T-helper 17 cell (primary cell): ENCODE data around the gene GSTO2. TPM values are rescaled to one million over a fixed set of nuclear protein-coding genes. Genes with fewer than 3 reads are reported as not detected.
A peak's percentile ranks its signal among the peaks of the same experiment; 100 is the strongest.

Experiments used
- ATAC-seq: fragments of 150-1000 bp; cut with Tn5 transposase; 2 replicates; pipeline ENCODE4 v1.10.0; 2021; ENCODE audit warnings: mild to moderate bottlenecking, moderate library complexity
- DNase-seq, 3 donors: peaks; one replicate each; pipeline versions ENCODE4 v3.0.0 to v3.0.0-alpha.2; 2020 to 2021
- H3K9me3 ChIP-seq: one replicate; pipeline ENCODE4 v1.7.0; 2013; ENCODE audit warnings: low read length, mild to moderate bottlenecking; ENCODE audit not compliant: control insufficient read depth, poor library complexity, severe bottlenecking
- H3K27ac Mint-ChIP-seq: one replicate; pipeline ENCODE4 v1.8.0; 2022; ENCODE audit warnings: mild to moderate bottlenecking, moderate library complexity, mixed read lengths
- H3K27me3 Mint-ChIP-seq: one replicate; pipeline ENCODE4 v1.8.0; 2022; ENCODE audit warnings: mixed read lengths
- H3K36me3 Mint-ChIP-seq: one replicate; pipeline ENCODE4 v1.8.0; 2022; ENCODE audit warnings: low read depth, mixed read lengths
- H3K4me1 Mint-ChIP-seq: one replicate; pipeline ENCODE4 v1.8.0; 2022; ENCODE audit warnings: mild to moderate bottlenecking, mixed read lengths
- H3K4me3 Mint-ChIP-seq: one replicate; pipeline ENCODE4 v1.8.0; 2022; ENCODE audit warnings: mild to moderate bottlenecking, moderate library complexity, mixed read lengths
- total RNA-seq, 4 donors: library from RNA in 2 of 4; stranded (reverse) in 2 of 4; gene quantifications; one replicate each; pipeline ENCODE4 v1.2.3 and lab custom pipeline; 2022 to 2026

Gene GSTO2
- total RNA-seq, 2 donors from 2014 or later: 0.70 to 1.1 TPM

DNA sequence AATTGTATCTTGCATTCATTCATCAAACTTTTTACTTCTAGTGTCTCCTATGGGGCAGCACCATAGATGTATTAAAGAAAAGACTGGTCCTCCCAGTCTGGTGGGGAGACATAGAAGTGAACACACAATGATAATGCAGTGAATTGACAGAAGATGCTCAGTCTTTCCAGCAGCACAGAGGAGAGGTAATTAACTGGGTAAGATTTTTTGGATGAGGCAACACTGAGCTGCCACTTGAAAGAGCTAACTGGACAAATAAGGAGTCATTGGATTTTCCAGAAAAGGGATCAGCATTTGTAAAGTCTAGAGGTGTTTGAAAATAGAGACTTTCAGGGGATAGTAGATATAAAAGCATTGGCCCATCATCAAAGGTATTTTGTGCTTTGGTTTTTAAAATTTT, 76.5 kb downstream of the GSTO2 start:
- H3K27ac Mint-ChIP-seq: peak overlapping the region; percentile 3
- H3K36me3 Mint-ChIP-seq: no peaks in the 10 kb centered on the region
- H3K4me1 Mint-ChIP-seq: peaks cover 2% of the 10 kb centered on the region
- H3K27me3 Mint-ChIP-seq: no peaks in the 10 kb centered on the region
- H3K9me3 ChIP-seq: no peaks in the 10 kb centered on the region
- DNase-seq (no peak), ATAC-seq (no peak)
- H3K4me3 Mint-ChIP-seq: no peak overlapping the region

DNA sequence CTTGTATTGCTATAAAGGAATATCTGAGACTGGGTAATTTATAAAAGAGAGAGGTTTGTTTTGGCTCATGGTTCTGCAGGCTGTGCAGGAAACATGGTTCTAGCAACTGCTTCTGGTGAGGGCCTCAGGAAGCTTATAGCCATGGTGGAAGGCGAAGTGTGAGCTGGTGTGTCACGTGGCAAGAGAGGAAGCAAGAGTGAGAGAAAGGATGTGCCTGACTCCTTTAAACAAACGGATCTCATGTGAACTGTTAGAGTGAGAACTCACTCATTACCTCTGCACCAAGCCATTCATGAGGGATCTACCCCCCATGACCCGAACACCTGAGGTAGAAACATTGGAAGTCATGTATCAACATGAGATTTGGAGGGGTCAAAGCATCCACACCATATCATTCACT, 77.0 kb downstream of the GSTO2 start:
- no peaks in the 10 kb centered on the region for H3K36me3 Mint-ChIP-seq
- no peaks in the 10 kb centered on the region for H3K27me3 Mint-ChIP-seq
- ATAC-seq (no peak), DNase-seq (no peak)
- no peak overlapping the region for H3K4me3 Mint-ChIP-seq
- no peaks in the 10 kb centered on the region for H3K9me3 ChIP-seq
- peaks cover 2% of the 10 kb centered on the region for H3K4me1 Mint-ChIP-seq
- peak overlapping the region; percentile 3 for H3K27ac Mint-ChIP-seq

DNA sequence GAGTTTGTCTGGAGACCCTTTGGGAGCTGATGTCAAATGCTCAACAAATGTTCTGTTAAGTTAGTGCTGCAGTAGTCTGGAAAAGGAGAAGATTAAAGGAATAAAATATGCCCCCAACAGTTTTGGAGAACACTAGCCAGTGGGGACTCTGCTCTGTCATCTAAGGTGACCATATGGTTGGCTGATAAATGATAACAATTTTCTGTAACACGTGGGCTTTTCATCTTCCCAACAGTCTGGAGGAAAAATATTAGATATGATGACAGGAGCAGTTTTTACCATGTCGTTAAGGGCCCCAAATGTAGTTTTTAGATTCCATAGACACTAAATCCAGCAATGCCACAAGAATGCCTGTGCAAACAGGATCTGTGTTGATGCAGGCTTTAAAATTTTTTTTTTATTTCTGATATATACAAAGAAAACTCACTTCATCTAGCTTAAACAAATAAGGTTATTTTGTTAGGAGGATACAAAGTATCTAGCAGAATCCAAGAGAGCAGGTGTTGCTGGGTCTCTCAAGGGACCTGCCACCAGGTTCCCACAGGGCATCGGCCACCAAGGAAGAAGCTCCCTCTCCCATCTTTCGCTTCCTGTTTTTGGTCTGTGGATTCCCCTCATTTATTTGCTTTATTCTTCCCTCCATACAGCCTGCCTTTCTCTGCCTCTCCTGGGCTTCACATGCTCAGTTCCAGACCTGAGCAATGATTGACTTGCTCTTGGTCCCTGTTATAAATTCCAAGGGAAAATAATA, 78.5 kb downstream of the GSTO2 start:
- Mint-ChIP-seq H3K27ac (peak overlapping the region; percentile 62), H3K36me3 (no peaks in the 10 kb centered on the region), H3K4me1 (peaks cover 13% of the 10 kb centered on the region), H3K4me3 (no peak overlapping the region), H3K27me3 (no peaks in the 10 kb centered on the region)
- no peaks in the 10 kb centered on the region for H3K9me3 ChIP-seq
- DNase-seq (no peak), ATAC-seq (no peak)

DNA sequence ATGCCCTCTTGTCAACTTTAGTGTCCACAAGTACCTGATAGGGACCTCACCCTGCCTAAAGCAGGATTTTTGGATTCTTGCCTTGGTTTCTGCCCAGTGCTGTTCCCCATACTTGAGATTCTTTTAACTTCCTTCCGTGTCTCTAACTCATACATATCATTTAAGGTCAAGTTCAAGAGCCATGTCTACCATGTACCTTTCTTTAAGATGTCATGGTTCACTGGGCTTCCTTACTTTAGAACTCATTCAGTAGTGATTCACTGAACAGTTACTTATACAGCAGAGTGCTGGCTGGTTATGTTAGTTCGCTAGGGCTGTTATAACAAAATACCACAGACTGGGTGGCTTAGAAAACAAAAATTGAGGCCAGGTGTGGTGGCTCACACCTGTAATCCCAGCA, 79.6 kb downstream of the GSTO2 start:
- H3K9me3 ChIP-seq: no peaks in the 10 kb centered on the region
- no peaks in the 10 kb centered on the region for H3K36me3 Mint-ChIP-seq
- no peaks in the 10 kb centered on the region for H3K27me3 Mint-ChIP-seq
- ATAC-seq (no peak), DNase-seq (no peak)
- peaks cover 18% of the 10 kb centered on the region for H3K4me1 Mint-ChIP-seq
- H3K4me3 Mint-ChIP-seq: no peak overlapping the region
- H3K27ac Mint-ChIP-seq: no peak overlapping the region

DNA sequence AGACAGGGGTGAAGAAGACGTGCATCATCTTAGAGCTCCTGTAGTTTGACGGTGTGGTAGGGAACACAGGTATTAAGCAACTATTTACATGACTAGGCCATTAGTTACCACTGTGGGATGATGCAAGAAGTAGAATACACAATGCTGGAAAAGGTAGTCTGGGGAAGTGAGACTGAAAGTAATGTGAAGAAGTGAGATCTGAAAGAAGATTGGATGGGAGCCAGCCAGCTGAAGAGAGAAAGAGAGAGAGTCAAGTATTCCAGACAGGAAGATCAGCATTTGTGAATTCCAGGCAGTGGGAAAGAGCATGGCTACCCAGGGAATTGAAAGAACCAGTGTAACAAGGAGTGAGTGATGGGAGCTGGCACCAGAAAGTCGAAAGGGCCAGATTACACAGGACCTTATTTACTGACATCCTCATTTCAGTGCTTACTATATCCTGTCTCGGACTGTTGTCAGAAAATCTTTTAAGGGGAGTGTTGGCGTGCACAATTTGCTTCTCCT, 80.7 kb downstream of the GSTO2 start:
- Mint-ChIP-seq H3K4me1 (peaks cover 18% of the 10 kb centered on the region), H3K4me3 (no peak overlapping the region), H3K27me3 (no peaks in the 10 kb centered on the region), H3K36me3 (no peaks in the 10 kb centered on the region), H3K27ac (no peak overlapping the region)
- ATAC-seq (no peak), DNase-seq (no peak)
- H3K9me3 ChIP-seq: no peaks in the 10 kb centered on the region

DNA sequence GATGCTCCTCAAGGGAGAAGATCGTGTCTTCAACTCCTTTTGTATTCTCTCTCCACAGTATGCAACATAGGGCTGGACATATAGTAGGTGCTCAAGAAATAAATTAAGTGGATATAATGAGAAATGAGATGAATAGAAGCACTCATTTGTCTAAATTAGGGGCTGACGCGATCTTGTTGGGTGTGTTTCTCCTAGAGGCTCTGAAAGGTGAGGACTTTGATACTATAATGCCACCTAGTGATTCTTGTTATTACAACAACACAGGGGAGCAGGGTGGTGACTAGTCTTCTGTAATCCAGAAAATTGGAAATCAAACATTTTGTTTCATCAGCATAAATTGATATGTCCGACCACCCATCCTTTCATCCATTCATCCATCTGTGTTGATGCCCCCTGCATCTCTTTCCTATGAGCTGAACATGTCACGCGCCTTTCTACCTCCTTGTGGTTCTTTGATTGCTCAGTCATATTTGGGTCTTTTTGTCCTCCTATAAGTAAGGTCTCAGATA, 81.2 kb downstream of the GSTO2 start:
- ATAC-seq (peak; percentile 65), DNase-seq (no peak)
- no peaks in the 10 kb centered on the region for H3K36me3 Mint-ChIP-seq
- H3K9me3 ChIP-seq: no peaks in the 10 kb centered on the region
- H3K27me3 Mint-ChIP-seq: no peaks in the 10 kb centered on the region
- H3K4me3 Mint-ChIP-seq: no peak overlapping the region
- H3K27ac Mint-ChIP-seq: no peak overlapping the region
- H3K4me1 Mint-ChIP-seq: peaks cover 18% of the 10 kb centered on the region

DNA sequence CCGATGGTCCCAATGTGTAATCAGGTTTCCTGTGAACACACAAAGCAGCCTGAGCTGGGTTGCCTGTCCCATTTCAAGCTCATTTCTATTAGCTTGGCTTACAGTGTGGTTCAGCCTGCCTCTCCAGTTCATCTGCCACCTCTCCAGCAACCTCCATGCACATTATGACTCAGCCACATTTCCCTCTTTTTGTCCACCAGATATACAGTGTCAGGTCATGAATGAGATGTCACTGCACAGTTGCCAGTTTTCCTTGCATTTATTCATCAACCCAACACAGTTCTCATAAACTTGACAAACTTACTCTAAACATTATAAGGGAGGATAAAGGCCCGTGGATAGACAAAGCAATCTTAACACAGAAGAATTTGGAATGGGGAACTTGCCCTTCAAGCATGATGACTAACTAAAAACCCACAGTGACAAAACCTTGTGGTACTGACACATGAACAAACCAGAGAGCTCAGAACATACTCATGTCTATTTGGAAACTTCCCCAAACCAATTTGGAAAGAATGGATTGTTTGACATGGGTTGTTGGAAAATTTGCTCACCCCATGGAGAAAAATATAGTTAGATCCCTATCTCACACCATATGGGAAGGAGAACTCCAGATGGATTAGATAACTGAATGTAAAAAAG, 82.2 kb downstream of the GSTO2 start:
- H3K27ac Mint-ChIP-seq: peak overlapping the region; percentile 8
- no peak for ATAC-seq
- H3K36me3 Mint-ChIP-seq: no peaks in the 10 kb centered on the region
- DNase-seq: no peak
- no peaks in the 10 kb centered on the region for H3K27me3 Mint-ChIP-seq
- H3K9me3 ChIP-seq: no peaks in the 10 kb centered on the region
- H3K4me1 Mint-ChIP-seq: peaks cover 18% of the 10 kb centered on the region
- H3K4me3 Mint-ChIP-seq: peak overlapping the region; percentile 78

DNA sequence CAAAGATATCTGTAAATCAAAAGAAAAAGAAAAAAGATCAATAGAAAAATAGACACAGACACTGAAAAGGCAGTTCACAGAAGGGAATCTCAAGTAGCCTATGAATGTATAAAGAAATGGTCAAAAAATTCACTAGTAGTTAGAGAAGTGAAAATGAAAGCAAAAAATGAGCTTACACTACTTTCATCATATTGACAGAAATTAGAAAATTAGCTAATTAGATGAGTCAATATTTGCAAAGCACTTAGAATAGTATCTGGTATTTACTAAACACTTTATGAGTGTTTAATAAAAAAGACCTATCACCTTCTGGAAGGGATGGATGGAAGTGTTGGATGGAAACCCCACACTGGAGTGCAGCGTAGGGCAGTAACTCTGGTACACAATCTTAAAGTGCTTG, 82.9 kb downstream of the GSTO2 start:
- H3K4me1 Mint-ChIP-seq: peaks cover 18% of the 10 kb centered on the region
- no peaks in the 10 kb centered on the region for H3K9me3 ChIP-seq
- DNase-seq: no peak
- peak overlapping the region; percentile 78 for H3K4me3 Mint-ChIP-seq
- no peaks in the 10 kb centered on the region for H3K27me3 Mint-ChIP-seq
- peak overlapping the region; percentile 81 for H3K27ac Mint-ChIP-seq
- H3K36me3 Mint-ChIP-seq: no peaks in the 10 kb centered on the region
- ATAC-seq: no peak

DNA sequence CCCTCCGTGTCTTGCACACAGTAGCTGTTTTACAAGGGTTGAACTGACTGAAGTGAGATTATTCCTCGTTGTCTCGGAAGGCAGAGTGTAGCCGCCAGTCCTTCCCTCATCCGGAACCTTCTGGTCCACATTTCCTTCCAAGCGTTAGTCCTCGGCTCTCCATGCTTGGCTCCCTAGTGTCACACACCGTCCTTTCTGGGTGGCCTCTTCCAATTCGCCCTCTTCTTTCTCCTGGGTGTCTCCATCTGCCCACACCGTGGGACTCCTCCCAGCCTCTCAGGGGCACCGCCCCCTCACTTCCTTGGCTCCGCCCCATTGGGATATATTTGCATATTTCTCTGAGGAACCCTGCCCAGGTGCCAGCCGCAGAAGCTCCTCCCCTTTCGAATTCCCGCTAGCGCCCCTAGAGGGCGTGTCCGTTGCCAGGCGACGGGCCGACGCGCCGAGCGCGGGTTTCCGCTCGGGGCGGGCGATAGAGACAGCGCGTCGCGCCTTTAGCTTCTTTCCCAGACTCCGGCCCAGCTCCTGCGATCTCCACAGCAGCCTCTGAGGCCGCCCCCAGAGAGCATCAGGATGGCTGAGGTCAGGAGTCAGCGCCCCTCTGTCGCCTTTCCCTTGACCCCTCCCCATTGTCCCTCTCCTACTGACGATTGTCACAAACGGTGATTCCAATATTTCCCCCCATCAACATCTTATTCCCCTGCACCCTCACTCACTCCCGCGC, 84.5 kb downstream of the GSTO2 start, which contains the start of gene CFAP58:
Gene CFAP58, plus strand, starts transcription at position 509 of the 724 bp plus-strand sequence. Its CDS starts 65 bp downstream, at position 574.
- peaks cover 18% of the 10 kb centered on the region for H3K4me1 Mint-ChIP-seq
- H3K27me3 Mint-ChIP-seq: no peaks in the 10 kb centered on the region
- peak within 1 kb of the TSS; percentile 81 for H3K27ac Mint-ChIP-seq
- no peaks in the 10 kb centered on the region for H3K36me3 Mint-ChIP-seq
- peak within 1 kb of the TSS; percentile 78 for H3K4me3 Mint-ChIP-seq
- peak; percentile 87 to 91 (median 88) for DNase-seq
- ATAC-seq: peak; percentile 87
- H3K9me3 ChIP-seq: no peaks in the 10 kb centered on the region

Other genes starting within 250 kb of the GSTO2 start
- not detected for gene COL17A1, start 183.3 kb upstream of the GSTO2 start, total RNA-seq
- gene SFR1, start 147.0 kb upstream of the GSTO2 start, total RNA-seq: 10 to 100 TPM; 10.9 to 16.3 TPM
- gene CFAP43, start 36.8 kb upstream of the GSTO2 start, total RNA-seq: not detected
- gene GSTO1, start 14.3 kb upstream of the GSTO2 start, total RNA-seq: 10 to 100 TPM; 37.9 to 52.6 TPM
- 10 to 100 TPM; 30.6 to 47.1 TPM for gene ITPRIP, start 69.3 kb downstream of the GSTO2 start, total RNA-seq
- gene CFAP58, start 84.6 kb downstream of the GSTO2 start, total RNA-seq: not detected